Measurements from ENCODE around the gene ZNF362. TPM values are rescaled to one million over a fixed set of nuclear protein-coding genes. Genes with fewer than 3 reads are reported as not detected.

Gene ZNF362
- total and polyA plus RNA-seq, 2 experiments from 2014 or later = 11.0 to 12.9 TPM

DNA sequence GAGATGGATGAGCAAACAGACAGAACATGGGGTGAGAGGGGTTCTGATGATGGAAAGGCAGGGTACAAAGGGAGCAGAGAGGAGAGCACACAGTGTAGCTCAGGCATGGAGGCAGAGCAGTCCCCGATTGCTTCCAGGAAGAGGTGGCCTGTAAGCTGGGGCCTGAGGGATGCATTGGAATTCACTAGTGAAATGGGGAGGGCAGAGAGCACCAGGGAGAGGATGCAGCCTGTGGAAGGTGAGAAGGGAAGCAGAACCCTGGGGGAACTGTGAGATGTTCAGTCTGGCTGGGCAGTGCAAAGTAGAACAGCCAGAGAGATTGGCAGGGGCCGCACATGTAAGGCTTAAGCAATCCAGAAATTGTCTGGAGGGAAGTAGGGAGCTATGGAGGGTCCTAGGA, 12.2 kb downstream of the ZNF362 start:
- H3K4me2 ChIP-seq = no peak overlapping the region
- H3K4me1 ChIP-seq (ENCODE audit: insufficient read depth) = no peaks in the 10 kb centered on the region
- H3K27ac Mint-ChIP-seq = no peak overlapping the region
- peaks cover 39% of the 10 kb centered on the region for H3K4me1 Mint-ChIP-seq
- H3K9me2 ChIP-seq (ENCODE audit: insufficient read depth) = no peaks in the 10 kb centered on the region
- no peak overlapping the region for H3K4me3 Mint-ChIP-seq
- ATAC-seq = no peak
- peaks cover 13% of the 10 kb centered on the region for H3K79me2 ChIP-seq (replicated peaks; ENCODE audit: insufficient read depth)
- H3K9me3 Mint-ChIP-seq = no peaks in the 10 kb centered on the region
- H3K36me3 Mint-ChIP-seq (ENCODE audit: low read depth) = peaks cover 11% of the 10 kb centered on the region
- H3K27me3 Mint-ChIP-seq (ENCODE audit: insufficient read depth, low read depth, poor library complexity) = peaks cover 7% of the 10 kb centered on the region
- no peak for DNase-seq (ENCODE audit: low spot score)
- no peak for TF ChIP-seq POLR2AphosphoS5 (IDR thresholded peaks at IDR 0.05; ENCODE audit: low read depth)
- TF ChIP-seq, protein P1, sequence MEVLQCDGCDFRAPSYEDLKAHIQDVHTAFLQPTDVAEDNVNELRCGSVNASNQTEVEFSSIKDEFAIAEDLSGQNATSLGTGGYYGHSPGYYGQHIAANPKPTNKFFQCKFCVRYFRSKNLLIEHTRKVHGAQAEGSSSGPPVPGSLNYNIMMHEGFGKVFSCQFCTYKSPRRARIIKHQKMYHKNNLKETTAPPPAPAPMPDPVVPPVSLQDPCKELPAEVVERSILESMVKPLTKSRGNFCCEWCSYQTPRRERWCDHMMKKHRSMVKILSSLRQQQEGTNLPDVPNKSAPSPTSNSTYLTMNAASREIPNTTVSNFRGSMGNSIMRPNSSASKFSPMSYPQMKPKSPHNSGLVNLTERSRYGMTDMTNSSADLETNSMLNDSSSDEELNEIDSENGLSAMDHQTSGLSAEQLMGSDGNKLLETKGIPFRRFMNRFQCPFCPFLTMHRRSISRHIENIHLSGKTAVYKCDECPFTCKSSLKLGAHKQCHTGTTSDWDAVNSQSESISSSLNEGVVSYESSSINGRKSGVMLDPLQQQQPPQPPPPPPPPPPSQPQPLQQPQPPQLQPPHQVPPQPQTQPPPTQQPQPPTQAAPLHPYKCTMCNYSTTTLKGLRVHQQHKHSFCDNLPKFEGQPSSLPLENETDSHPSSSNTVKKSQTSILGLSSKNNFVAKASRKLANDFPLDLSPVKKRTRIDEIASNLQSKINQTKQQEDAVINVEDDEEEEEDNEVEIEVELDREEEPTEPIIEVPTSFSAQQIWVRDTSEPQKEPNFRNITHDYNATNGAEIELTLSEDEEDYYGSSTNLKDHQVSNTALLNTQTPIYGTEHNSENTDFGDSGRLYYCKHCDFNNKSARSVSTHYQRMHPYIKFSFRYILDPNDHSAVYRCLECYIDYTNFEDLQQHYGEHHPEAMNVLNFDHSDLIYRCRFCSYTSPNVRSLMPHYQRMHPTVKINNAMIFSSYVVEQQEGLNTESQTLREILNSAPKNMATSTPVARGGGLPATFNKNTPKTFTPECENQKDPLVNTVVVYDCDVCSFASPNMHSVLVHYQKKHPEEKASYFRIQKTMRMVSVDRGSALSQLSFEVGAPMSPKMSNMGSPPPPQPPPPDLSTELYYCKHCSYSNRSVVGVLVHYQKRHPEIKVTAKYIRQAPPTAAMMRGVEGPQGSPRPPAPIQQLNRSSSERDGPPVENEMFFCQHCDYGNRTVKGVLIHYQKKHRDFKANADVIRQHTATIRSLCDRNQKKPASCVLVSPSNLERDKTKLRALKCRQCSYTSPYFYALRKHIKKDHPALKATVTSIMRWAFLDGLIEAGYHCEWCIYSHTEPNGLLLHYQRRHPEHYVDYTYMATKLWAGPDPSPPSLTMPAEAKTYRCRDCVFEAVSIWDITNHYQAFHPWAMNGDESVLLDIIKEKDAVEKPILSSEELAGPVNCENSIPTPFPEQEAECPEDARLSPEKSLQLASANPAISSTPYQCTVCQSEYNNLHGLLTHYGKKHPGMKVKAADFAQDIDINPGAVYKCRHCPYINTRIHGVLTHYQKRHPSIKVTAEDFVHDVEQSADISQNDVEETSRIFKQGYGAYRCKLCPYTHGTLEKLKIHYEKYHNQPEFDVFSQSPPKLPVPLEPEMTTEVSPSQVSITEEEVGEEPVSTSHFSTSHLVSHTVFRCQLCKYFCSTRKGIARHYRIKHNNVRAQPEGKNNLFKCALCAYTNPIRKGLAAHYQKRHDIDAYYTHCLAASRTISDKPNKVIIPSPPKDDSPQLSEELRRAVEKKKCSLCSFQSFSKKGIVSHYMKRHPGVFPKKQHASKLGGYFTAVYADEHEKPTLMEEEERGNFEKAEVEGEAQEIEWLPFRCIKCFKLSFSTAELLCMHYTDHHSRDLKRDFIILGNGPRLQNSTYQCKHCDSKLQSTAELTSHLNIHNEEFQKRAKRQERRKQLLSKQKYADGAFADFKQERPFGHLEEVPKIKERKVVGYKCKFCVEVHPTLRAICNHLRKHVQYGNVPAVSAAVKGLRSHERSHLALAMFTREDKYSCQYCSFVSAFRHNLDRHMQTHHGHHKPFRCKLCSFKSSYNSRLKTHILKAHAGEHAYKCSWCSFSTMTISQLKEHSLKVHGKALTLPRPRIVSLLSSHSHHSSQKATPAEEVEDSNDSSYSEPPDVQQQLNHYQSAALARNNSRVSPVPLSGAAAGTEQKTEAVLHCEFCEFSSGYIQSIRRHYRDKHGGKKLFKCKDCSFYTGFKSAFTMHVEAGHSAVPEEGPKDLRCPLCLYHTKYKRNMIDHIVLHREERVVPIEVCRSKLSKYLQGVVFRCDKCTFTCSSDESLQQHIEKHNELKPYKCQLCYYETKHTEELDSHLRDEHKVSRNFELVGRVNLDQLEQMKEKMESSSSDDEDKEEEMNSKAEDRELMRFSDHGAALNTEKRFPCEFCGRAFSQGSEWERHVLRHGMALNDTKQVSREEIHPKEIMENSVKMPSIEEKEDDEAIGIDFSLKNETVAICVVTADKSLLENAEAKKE (CRISPR knock-in tag; IDR thresholded peaks at IDR 0.05) = no peak
- TF ChIP-seq EZH2phosphoT487 (IDR thresholded peaks at IDR 0.05; ENCODE audit: unreplicated experiment) = no peak
- no peak overlapping the region for H2AFZ ChIP-seq
- no peaks in the 10 kb centered on the region for H3K27me3 ChIP-seq (ENCODE audit: insufficient read depth)
- H3K4me3 ChIP-seq = no peak overlapping the region
- no peak overlapping the region for H3K27ac ChIP-seq (ENCODE audit: low read depth)
- H3K36me3 ChIP-seq (ENCODE audit: insufficient read depth) = no peaks in the 10 kb centered on the region
- H3F3A ChIP-seq (replicated peaks; ENCODE audit: low read depth) = no peaks in the 10 kb centered on the region
- H4K20me1 ChIP-seq (replicated peaks; ENCODE audit: insufficient read depth) = peaks cover 12% of the 10 kb centered on the region

DNA sequence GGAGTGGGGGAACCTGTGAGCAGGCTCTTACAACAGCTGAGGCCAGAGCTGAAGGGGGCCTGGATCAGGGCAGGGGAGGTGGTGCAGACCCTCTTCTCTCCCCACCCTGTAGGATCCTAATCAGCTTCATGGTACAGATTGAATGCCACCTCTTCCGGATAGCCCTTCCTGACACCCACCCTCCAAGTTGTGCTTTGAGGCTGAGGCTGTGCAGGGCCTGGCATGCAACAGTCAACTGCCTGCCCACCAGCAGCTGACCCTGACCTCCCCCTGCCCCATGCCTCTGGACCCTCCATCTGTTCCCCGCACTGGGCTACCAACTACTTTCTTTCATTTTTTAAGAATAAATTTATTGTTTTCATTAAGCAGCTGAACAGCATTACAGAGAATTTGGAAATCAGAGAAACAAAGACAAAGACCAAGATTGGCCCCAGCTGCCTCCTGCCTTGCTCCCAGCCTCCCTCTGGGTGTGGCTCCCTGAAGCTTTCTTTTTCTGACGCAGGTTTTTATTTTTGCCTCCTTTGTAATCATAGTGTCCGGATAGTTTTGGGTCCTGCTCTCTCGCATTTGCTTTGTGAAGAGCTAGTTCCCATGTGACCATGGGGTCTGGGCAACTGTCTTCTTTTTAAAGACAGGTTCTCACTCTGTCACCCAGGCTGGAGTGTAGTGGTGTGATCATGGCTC, 12.8 kb downstream of the ZNF362 start:
- H3K27me3 ChIP-seq (ENCODE audit: insufficient read depth) = no peaks in the 10 kb centered on the region
- peaks cover 12% of the 10 kb centered on the region for H4K20me1 ChIP-seq (replicated peaks; ENCODE audit: insufficient read depth)
- TF ChIP-seq POLR2AphosphoS5 (IDR thresholded peaks at IDR 0.05; ENCODE audit: low read depth) = no peak
- no peak for TF ChIP-seq EZH2 (IDR thresholded peaks at IDR 0.05; ENCODE audit: low read depth, unreplicated experiment)
- TF ChIP-seq CREB1 (CRISPR knock-in tag; IDR thresholded peaks at IDR 0.05; ENCODE audit: low read depth) = no peak
- no peak for TF ChIP-seq EZH2phosphoT487 (IDR thresholded peaks at IDR 0.05; ENCODE audit: unreplicated experiment)
- TF ChIP-seq STAT1 (IDR thresholded peaks at IDR 0.05; ENCODE audit: unreplicated experiment) = no peak
- no peak for TF ChIP-seq ZNF331 (CRISPR knock-in tag; IDR thresholded peaks at IDR 0.05; ENCODE audit: low read depth)
- no peak for TF ChIP-seq ZNF114 (CRISPR knock-in tag; IDR thresholded peaks at IDR 0.05)
- TF ChIP-seq, protein P2, sequence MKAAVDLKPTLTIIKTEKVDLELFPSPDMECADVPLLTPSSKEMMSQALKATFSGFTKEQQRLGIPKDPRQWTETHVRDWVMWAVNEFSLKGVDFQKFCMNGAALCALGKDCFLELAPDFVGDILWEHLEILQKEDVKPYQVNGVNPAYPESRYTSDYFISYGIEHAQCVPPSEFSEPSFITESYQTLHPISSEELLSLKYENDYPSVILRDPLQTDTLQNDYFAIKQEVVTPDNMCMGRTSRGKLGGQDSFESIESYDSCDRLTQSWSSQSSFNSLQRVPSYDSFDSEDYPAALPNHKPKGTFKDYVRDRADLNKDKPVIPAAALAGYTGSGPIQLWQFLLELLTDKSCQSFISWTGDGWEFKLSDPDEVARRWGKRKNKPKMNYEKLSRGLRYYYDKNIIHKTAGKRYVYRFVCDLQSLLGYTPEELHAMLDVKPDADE (IDR thresholded peaks at IDR 0.05) = no peak
- TF ChIP-seq, protein P3, sequence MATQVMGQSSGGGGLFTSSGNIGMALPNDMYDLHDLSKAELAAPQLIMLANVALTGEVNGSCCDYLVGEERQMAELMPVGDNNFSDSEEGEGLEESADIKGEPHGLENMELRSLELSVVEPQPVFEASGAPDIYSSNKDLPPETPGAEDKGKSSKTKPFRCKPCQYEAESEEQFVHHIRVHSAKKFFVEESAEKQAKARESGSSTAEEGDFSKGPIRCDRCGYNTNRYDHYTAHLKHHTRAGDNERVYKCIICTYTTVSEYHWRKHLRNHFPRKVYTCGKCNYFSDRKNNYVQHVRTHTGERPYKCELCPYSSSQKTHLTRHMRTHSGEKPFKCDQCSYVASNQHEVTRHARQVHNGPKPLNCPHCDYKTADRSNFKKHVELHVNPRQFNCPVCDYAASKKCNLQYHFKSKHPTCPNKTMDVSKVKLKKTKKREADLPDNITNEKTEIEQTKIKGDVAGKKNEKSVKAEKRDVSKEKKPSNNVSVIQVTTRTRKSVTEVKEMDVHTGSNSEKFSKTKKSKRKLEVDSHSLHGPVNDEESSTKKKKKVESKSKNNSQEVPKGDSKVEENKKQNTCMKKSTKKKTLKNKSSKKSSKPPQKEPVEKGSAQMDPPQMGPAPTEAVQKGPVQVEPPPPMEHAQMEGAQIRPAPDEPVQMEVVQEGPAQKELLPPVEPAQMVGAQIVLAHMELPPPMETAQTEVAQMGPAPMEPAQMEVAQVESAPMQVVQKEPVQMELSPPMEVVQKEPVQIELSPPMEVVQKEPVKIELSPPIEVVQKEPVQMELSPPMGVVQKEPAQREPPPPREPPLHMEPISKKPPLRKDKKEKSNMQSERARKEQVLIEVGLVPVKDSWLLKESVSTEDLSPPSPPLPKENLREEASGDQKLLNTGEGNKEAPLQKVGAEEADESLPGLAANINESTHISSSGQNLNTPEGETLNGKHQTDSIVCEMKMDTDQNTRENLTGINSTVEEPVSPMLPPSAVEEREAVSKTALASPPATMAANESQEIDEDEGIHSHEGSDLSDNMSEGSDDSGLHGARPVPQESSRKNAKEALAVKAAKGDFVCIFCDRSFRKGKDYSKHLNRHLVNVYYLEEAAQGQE (IDR thresholded peaks at IDR 0.05; ENCODE audit: unreplicated experiment) = no peak
- no peak for TF ChIP-seq NANOG (IDR thresholded peaks at IDR 0.05; ENCODE audit: borderline replicate concordance)

More for the DNA sequence above, 12.8 kb downstream of the ZNF362 start:
- Histone ChIP-seq H3F3A (replicated peaks; ENCODE audit: low read depth) (no peaks in the 10 kb centered on the region), H3K4me1 (ENCODE audit: insufficient read depth) (peaks cover under 1% of the 10 kb centered on the region), H3K27ac (ENCODE audit: low read depth) (no peak overlapping the region), H3K4me3 (no peak overlapping the region), H2AFZ (no peak overlapping the region), H3K4me2 (no peak overlapping the region), H3K79me2 (replicated peaks; ENCODE audit: insufficient read depth) (peaks cover 13% of the 10 kb centered on the region), H3K36me3 (ENCODE audit: insufficient read depth) (no peaks in the 10 kb centered on the region), H3K9me2 (ENCODE audit: insufficient read depth) (no peaks in the 10 kb centered on the region)
- no peaks in the 10 kb centered on the region for H3K9me3 Mint-ChIP-seq
- DNase-seq (ENCODE audit: low spot score) = no peak
- no peak for ATAC-seq
- peaks cover 11% of the 10 kb centered on the region for H3K36me3 Mint-ChIP-seq (ENCODE audit: low read depth)
- H3K4me3 Mint-ChIP-seq = no peak overlapping the region
- peak overlapping the region; percentile 34; the same call in 1 of the 2 replicates for H3K27ac Mint-ChIP-seq
- peaks cover 7% of the 10 kb centered on the region for H3K27me3 Mint-ChIP-seq (ENCODE audit: insufficient read depth, low read depth, poor library complexity)
- peaks cover 44% of the 10 kb centered on the region for H3K4me1 Mint-ChIP-seq
